Endodermal cell (in vitro differentiated cells): Measurements from ENCODE around the gene KLHDC10. TPM values are rescaled to one million over a fixed set of nuclear protein-coding genes. Genes with fewer than 3 reads are reported as not detected.

ENCODE experiments used
- DNase-seq: peaks from one replicate; pipeline ENCODE4 v3.0.0-alpha.2; 2017
- H3K27ac ChIP-seq: 2 replicates; pipeline ENCODE4 v1.5.1; 2013; ENCODE audit warnings: mild to moderate bottlenecking, low read depth, low read length, moderate library complexity
- H3K27me3 ChIP-seq: 2 replicates; pipeline ENCODE4 v1.6.1; 2013; ENCODE audit warnings: mild to moderate bottlenecking, low read length, moderate library complexity; ENCODE audit not compliant: insufficient read depth, control insufficient read depth, poor library complexity, severe bottlenecking
- H3K36me3 ChIP-seq: 2 replicates; pipeline ENCODE4 v1.7.0; 2013; ENCODE audit warnings: mild to moderate bottlenecking, low read length, moderate library complexity; ENCODE audit not compliant: control insufficient read depth, insufficient read depth
- H3K4me1 ChIP-seq: one replicate; pipeline ENCODE4 v1.7.0; 2013; ENCODE audit warnings: low read length; ENCODE audit not compliant: control insufficient read depth, insufficient read depth
- H3K4me3 ChIP-seq: 2 replicates; pipeline ENCODE4 v1.5.1; 2013; ENCODE audit warnings: mild to moderate bottlenecking, low read length, moderate library complexity
- H3K9ac ChIP-seq: 2 replicates; pipeline ENCODE4 v1.6.1; 2013; ENCODE audit warnings: mild to moderate bottlenecking, low read length, moderate library complexity; ENCODE audit not compliant: poor library complexity, severe bottlenecking; ENCODE audit errors: extremely low read depth
- H3K9me3 ChIP-seq: 2 replicates; pipeline ENCODE4 v1.6.1; 2013; ENCODE audit warnings: mild to moderate bottlenecking, low read length, moderate library complexity; ENCODE audit not compliant: control insufficient read depth
- H3K27ac Mint-ChIP-seq: 2 replicates; pipeline ENCODE4 v1.8.0; 2020; ENCODE audit warnings: mixed read lengths
- H3K27me3 Mint-ChIP-seq: 2 replicates; pipeline ENCODE4 v1.8.0; 2021; ENCODE audit warnings: mild to moderate bottlenecking, mixed read lengths; ENCODE audit not compliant: insufficient read depth
- H3K36me3 Mint-ChIP-seq: 2 replicates; pipeline ENCODE4 v1.8.0; 2020; ENCODE audit warnings: low read depth, mixed read lengths
- H3K4me1 Mint-ChIP-seq: 2 replicates; pipeline ENCODE4 v1.8.0; 2020; ENCODE audit warnings: mixed read lengths
- H3K4me3 Mint-ChIP-seq: 2 replicates; pipeline ENCODE4 v1.8.0; 2020; ENCODE audit warnings: mild to moderate bottlenecking, moderate library complexity, mixed read lengths
- H3K9me3 Mint-ChIP-seq: 2 replicates; pipeline ENCODE4 v1.8.0; 2020; ENCODE audit warnings: mild to moderate bottlenecking, mixed read lengths
- WGBS, 2 experiments: methylation state at CpG; one replicate each; pipeline versions ENCODE4 v1.1.5 to v1.1.7; 2013; ENCODE audit warnings: missing lambda C conversion rate in 2 of 2, mixed read lengths in 1 of 2; ENCODE audit not compliant: insufficient coverage in 1 of 2, insufficient read length in 1 of 2; 5-methylcytosine and 5-hydroxymethylcytosine counted together
- total RNA-seq, 2 donors: library from RNA; stranded (reverse); fragmentation: NEBNext Ultra II Directional in 1 of 2; extraction: Animal tissue kit (Norgen Biotek cat#: 25700) in 1 of 2; gene quantifications; 2 replicates in 1 of 2; 3 replicates in 1 of 2; pipeline ENCODE4 v1.2.1, GENCODE V29; 2021
- TF ChIP-seq, protein P1 (sequence below): fragments of 200-600 bp; sonication (generic); conservative IDR thresholded peaks from 2 replicates; pipeline ENCODE4 v1.5.0; 2021; ENCODE audit warnings: antibody characterized with exemption, mild to moderate bottlenecking

KLHDC10 gene
- total RNA-seq, 2 donors from 2014 or later: 20.6 to 22.2 TPM

DNA sequence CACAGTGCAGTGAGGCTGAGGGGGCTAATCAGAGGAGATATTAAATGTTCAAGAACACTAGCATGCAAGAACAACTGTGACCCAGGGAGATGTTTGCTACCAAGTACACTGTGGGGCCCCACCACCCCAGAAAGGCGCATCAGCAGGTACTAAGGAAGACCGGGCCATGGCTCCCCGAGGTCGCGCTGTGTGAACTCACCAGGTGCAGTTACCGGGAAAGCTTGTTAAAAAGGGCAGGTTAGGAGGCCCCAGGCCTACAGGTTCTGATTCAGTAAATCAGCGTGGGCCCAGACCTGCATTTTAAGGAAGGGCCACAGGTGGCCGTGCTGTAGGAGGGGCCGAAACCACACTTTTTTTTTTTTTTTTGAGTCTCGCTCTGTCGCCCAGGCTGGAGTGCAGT lies 80.3 kb downstream of the KLHDC10 start:
- 92 to 94% methylated on average over 8 to 11 of the region's 11 CpGs for WGBS, 2 experiments
- Histone ChIP-seq H3K9ac (no peak overlapping the region), H3K27me3 (no peaks in the 10 kb centered on the region), H3K4me3 (no peak overlapping the region), H3K36me3 (no peaks in the 10 kb centered on the region), H3K9me3 (no peaks in the 10 kb centered on the region), H3K27ac (no peak overlapping the region), H3K4me1 (no peaks in the 10 kb centered on the region)
- Mint-ChIP-seq H3K9me3 (peaks cover 3% of the 10 kb centered on the region), H3K27me3 (no peaks in the 10 kb centered on the region), H3K4me3 (no peak overlapping the region), H3K36me3 (no peaks in the 10 kb centered on the region), H3K27ac (no peak overlapping the region), H3K4me1 (no peaks in the 10 kb centered on the region)
- TF ChIP-seq, protein P1, sequence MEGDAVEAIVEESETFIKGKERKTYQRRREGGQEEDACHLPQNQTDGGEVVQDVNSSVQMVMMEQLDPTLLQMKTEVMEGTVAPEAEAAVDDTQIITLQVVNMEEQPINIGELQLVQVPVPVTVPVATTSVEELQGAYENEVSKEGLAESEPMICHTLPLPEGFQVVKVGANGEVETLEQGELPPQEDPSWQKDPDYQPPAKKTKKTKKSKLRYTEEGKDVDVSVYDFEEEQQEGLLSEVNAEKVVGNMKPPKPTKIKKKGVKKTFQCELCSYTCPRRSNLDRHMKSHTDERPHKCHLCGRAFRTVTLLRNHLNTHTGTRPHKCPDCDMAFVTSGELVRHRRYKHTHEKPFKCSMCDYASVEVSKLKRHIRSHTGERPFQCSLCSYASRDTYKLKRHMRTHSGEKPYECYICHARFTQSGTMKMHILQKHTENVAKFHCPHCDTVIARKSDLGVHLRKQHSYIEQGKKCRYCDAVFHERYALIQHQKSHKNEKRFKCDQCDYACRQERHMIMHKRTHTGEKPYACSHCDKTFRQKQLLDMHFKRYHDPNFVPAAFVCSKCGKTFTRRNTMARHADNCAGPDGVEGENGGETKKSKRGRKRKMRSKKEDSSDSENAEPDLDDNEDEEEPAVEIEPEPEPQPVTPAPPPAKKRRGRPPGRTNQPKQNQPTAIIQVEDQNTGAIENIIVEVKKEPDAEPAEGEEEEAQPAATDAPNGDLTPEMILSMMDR: no peak
- DNase-seq: peak; percentile 60

DNA sequence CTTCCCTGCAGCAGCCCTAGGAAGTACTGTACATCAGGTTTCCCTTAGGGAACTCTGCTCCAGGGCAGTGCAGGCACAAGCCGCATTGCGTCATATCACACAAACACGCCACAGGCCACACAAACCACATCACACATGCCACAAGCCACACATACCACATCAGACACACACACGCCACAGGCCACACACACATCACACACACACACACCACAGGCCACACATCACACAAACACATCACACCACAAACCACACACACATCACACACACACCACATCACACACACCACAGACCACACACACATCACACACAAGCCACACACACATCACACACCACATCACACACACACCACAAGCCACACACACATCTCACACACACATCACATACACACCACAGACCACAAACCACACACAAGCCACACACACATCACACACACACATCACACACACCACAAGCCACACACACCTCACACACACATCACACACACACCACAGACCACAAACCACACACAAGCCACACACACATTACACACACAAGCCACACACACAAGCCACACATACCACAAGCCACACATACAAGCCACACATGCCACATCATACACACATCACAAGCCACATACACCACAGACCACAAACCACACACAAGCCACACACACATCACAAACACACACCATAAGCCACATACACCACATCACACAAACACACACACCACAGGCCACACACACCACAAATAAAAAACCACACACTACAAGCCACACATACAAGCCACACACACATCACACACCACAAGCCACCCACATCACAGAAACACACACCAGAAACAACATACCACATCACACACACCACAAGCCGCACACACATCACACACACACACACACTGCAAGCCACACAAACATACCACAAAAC lies 81.5 kb downstream of the KLHDC10 start:
- TF ChIP-seq, protein P1: no peak
- Mint-ChIP-seq H3K27me3 (no peaks in the 10 kb centered on the region), H3K27ac (no peak overlapping the region), H3K9me3 (peaks cover 12% of the 10 kb centered on the region), H3K4me3 (no peak overlapping the region), H3K36me3 (peaks cover 5% of the 10 kb centered on the region), H3K4me1 (no peaks in the 10 kb centered on the region)
- DNase-seq: no peak
- Histone ChIP-seq H3K9ac (no peak overlapping the region), H3K4me1 (no peaks in the 10 kb centered on the region), H3K36me3 (no peaks in the 10 kb centered on the region), H3K27me3 (no peaks in the 10 kb centered on the region), H3K9me3 (peaks cover 4% of the 10 kb centered on the region), H3K27ac (no peak overlapping the region), H3K4me3 (no peak overlapping the region)
- WGBS, 2 experiments: 95 to 96% methylated on average over 4 to 5 of the region's 5 CpGs

DNA sequence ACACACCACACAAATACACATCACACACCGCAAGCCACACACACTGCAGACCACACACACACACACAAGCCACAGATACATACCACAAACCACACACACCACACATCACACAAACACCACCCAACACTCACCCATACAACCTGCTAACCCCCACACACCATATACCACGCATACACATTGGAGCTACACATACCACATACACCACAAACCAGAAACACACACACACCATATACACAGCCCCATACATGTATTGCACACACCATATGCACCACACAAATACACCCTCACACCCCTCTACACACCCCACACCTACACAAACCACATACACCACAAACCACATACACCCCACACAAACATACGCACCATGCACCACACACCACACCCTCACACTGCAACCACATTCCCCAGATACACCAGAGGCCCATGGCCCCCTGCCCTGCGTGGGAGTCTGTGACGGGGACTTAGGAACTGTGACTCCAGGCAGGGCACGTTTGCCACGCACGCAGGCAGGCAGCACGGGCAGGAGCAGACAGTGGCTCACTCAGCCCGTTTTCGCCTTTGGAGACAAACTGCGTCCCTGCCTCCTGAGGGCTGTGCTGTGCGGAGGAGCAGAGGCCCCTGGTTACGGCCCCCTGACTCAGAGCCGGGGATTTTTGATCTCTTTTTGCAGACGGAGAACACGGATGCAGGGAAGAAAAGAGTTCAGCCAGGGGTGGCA lies 82.3 kb downstream of the KLHDC10 start:
- Histone ChIP-seq H3K4me3 (no peak overlapping the region), H3K4me1 (no peaks in the 10 kb centered on the region), H3K9me3 (peaks cover 4% of the 10 kb centered on the region), H3K36me3 (no peaks in the 10 kb centered on the region), H3K27ac (peak overlapping the region; percentile 53), H3K27me3 (no peaks in the 10 kb centered on the region), H3K9ac (no peak overlapping the region)
- Mint-ChIP-seq H3K4me1 (no peaks in the 10 kb centered on the region), H3K9me3 (peaks cover 14% of the 10 kb centered on the region), H3K4me3 (no peak overlapping the region), H3K27me3 (no peaks in the 10 kb centered on the region), H3K27ac (no peak overlapping the region), H3K36me3 (peaks cover 11% of the 10 kb centered on the region)
- TF ChIP-seq, protein P1: no peak
- no peak for DNase-seq
- 93 to 94% methylated on average over 9 to 17 of the region's 17 CpGs for WGBS, 2 experiments
